ENCODE results near the gene EPB42.

DNA sequence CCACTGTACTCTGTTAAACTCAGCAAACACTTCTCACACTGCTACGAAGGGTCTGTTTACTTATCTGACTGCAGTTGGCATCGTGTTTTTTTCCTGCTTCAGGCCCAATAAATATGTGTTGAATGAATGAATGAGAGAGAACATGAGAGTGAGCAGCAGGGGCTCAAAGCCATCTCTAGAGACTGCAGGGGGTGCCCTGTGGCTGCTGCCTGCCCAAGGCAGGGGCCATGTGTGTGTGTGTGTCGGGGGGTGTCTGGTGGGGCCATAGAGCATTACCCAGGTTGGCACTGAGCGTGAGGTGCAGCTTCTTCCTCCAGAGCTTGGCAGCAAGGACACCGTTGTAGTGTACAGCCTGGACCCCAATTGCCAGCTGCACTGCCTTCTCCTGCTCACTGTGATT, 14.8 kb downstream of the EPB42 start:
- TF ChIP-seq, protein P1, sequence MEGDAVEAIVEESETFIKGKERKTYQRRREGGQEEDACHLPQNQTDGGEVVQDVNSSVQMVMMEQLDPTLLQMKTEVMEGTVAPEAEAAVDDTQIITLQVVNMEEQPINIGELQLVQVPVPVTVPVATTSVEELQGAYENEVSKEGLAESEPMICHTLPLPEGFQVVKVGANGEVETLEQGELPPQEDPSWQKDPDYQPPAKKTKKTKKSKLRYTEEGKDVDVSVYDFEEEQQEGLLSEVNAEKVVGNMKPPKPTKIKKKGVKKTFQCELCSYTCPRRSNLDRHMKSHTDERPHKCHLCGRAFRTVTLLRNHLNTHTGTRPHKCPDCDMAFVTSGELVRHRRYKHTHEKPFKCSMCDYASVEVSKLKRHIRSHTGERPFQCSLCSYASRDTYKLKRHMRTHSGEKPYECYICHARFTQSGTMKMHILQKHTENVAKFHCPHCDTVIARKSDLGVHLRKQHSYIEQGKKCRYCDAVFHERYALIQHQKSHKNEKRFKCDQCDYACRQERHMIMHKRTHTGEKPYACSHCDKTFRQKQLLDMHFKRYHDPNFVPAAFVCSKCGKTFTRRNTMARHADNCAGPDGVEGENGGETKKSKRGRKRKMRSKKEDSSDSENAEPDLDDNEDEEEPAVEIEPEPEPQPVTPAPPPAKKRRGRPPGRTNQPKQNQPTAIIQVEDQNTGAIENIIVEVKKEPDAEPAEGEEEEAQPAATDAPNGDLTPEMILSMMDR (conservative IDR thresholded peaks at IDR 0.05; ENCODE audit: low read depth in 2 of 2): no peak
- TF ChIP-seq POLR2AphosphoS5 (IDR thresholded peaks at IDR 0.05; ENCODE audit: low read depth) (no peak), CREB1 (CRISPR knock-in tag; IDR thresholded peaks at IDR 0.05; ENCODE audit: low read depth) (no peak), STAT1 (IDR thresholded peaks at IDR 0.05; ENCODE audit: unreplicated experiment) (no peak), ZNF114 (CRISPR knock-in tag; IDR thresholded peaks at IDR 0.05) (no peak), EZH2phosphoT487 (IDR thresholded peaks at IDR 0.05; ENCODE audit: unreplicated experiment) (no peak), EZH2 (IDR thresholded peaks at IDR 0.05; ENCODE audit: low read depth, unreplicated experiment) (no peak), ZNF331 (CRISPR knock-in tag; IDR thresholded peaks at IDR 0.05; ENCODE audit: low read depth) (no peak), JUNB (IDR thresholded peaks at IDR 0.05; ENCODE audit: unreplicated experiment) (no peak), NANOG (IDR thresholded peaks at IDR 0.05; ENCODE audit: borderline replicate concordance) (no peak)
- TF ChIP-seq, protein P2, sequence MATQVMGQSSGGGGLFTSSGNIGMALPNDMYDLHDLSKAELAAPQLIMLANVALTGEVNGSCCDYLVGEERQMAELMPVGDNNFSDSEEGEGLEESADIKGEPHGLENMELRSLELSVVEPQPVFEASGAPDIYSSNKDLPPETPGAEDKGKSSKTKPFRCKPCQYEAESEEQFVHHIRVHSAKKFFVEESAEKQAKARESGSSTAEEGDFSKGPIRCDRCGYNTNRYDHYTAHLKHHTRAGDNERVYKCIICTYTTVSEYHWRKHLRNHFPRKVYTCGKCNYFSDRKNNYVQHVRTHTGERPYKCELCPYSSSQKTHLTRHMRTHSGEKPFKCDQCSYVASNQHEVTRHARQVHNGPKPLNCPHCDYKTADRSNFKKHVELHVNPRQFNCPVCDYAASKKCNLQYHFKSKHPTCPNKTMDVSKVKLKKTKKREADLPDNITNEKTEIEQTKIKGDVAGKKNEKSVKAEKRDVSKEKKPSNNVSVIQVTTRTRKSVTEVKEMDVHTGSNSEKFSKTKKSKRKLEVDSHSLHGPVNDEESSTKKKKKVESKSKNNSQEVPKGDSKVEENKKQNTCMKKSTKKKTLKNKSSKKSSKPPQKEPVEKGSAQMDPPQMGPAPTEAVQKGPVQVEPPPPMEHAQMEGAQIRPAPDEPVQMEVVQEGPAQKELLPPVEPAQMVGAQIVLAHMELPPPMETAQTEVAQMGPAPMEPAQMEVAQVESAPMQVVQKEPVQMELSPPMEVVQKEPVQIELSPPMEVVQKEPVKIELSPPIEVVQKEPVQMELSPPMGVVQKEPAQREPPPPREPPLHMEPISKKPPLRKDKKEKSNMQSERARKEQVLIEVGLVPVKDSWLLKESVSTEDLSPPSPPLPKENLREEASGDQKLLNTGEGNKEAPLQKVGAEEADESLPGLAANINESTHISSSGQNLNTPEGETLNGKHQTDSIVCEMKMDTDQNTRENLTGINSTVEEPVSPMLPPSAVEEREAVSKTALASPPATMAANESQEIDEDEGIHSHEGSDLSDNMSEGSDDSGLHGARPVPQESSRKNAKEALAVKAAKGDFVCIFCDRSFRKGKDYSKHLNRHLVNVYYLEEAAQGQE (IDR thresholded peaks at IDR 0.05; ENCODE audit: unreplicated experiment): no peak
- TF ChIP-seq, protein P3, sequence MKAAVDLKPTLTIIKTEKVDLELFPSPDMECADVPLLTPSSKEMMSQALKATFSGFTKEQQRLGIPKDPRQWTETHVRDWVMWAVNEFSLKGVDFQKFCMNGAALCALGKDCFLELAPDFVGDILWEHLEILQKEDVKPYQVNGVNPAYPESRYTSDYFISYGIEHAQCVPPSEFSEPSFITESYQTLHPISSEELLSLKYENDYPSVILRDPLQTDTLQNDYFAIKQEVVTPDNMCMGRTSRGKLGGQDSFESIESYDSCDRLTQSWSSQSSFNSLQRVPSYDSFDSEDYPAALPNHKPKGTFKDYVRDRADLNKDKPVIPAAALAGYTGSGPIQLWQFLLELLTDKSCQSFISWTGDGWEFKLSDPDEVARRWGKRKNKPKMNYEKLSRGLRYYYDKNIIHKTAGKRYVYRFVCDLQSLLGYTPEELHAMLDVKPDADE (IDR thresholded peaks at IDR 0.05): no peak
- TF ChIP-seq, protein P4, sequence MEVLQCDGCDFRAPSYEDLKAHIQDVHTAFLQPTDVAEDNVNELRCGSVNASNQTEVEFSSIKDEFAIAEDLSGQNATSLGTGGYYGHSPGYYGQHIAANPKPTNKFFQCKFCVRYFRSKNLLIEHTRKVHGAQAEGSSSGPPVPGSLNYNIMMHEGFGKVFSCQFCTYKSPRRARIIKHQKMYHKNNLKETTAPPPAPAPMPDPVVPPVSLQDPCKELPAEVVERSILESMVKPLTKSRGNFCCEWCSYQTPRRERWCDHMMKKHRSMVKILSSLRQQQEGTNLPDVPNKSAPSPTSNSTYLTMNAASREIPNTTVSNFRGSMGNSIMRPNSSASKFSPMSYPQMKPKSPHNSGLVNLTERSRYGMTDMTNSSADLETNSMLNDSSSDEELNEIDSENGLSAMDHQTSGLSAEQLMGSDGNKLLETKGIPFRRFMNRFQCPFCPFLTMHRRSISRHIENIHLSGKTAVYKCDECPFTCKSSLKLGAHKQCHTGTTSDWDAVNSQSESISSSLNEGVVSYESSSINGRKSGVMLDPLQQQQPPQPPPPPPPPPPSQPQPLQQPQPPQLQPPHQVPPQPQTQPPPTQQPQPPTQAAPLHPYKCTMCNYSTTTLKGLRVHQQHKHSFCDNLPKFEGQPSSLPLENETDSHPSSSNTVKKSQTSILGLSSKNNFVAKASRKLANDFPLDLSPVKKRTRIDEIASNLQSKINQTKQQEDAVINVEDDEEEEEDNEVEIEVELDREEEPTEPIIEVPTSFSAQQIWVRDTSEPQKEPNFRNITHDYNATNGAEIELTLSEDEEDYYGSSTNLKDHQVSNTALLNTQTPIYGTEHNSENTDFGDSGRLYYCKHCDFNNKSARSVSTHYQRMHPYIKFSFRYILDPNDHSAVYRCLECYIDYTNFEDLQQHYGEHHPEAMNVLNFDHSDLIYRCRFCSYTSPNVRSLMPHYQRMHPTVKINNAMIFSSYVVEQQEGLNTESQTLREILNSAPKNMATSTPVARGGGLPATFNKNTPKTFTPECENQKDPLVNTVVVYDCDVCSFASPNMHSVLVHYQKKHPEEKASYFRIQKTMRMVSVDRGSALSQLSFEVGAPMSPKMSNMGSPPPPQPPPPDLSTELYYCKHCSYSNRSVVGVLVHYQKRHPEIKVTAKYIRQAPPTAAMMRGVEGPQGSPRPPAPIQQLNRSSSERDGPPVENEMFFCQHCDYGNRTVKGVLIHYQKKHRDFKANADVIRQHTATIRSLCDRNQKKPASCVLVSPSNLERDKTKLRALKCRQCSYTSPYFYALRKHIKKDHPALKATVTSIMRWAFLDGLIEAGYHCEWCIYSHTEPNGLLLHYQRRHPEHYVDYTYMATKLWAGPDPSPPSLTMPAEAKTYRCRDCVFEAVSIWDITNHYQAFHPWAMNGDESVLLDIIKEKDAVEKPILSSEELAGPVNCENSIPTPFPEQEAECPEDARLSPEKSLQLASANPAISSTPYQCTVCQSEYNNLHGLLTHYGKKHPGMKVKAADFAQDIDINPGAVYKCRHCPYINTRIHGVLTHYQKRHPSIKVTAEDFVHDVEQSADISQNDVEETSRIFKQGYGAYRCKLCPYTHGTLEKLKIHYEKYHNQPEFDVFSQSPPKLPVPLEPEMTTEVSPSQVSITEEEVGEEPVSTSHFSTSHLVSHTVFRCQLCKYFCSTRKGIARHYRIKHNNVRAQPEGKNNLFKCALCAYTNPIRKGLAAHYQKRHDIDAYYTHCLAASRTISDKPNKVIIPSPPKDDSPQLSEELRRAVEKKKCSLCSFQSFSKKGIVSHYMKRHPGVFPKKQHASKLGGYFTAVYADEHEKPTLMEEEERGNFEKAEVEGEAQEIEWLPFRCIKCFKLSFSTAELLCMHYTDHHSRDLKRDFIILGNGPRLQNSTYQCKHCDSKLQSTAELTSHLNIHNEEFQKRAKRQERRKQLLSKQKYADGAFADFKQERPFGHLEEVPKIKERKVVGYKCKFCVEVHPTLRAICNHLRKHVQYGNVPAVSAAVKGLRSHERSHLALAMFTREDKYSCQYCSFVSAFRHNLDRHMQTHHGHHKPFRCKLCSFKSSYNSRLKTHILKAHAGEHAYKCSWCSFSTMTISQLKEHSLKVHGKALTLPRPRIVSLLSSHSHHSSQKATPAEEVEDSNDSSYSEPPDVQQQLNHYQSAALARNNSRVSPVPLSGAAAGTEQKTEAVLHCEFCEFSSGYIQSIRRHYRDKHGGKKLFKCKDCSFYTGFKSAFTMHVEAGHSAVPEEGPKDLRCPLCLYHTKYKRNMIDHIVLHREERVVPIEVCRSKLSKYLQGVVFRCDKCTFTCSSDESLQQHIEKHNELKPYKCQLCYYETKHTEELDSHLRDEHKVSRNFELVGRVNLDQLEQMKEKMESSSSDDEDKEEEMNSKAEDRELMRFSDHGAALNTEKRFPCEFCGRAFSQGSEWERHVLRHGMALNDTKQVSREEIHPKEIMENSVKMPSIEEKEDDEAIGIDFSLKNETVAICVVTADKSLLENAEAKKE (CRISPR knock-in tag; IDR thresholded peaks at IDR 0.05): no peak
